A549 (cell line): ENCODE data around the gene CDKN2A. TPM values are rescaled to one million over a fixed set of nuclear protein-coding genes. Genes with fewer than 3 reads are reported as not detected.

Experiments
- ATAC-seq, 2 experiments: fragments of 200-7000 bp in 1 of 2; fragments of >200 bp in 1 of 2; cut with Nextera tagmentation in 1 of 2; cut with Tn5 transposase in 1 of 2; 3 replicates each; pipeline versions ENCODE4 v1.8.0 to v1.9.1; 2018 to 2020; ENCODE audit warnings: mild to moderate bottlenecking in 1 of 2, moderate library complexity in 1 of 2
- CTCF ChIA-PET: fragments of 300-600 bp; sonication (Branson Sonifier 250); formaldehyde crosslinking; extraction: SDS; loops from one replicate; lab custom pipeline; 2021; ENCODE audit warnings: antibody characterized with exemption, inconsistent platforms; lab: Yijun Ruan, JAX
- POLR2A ChIA-PET: fragments of 350-600 bp; formaldehyde crosslinking; extraction: SDS; loops from one replicate; lab custom pipeline; 2021; ENCODE audit warnings: antibody characterized with exemption, inconsistent platforms; lab: Yijun Ruan, JAX
- DNase-seq, 2 experiments: peaks; one replicate each; pipeline versions ENCODE4 v3.0.0 to v3.0.0-alpha.2; 2011 to 2016; ENCODE audit warnings: low read depth in 1 of 2, low spot score in 1 of 2
- FAIRE-seq: peaks from 2 replicates; lab custom pipeline; 2011; peaks lifted over from hg19 to GRCh38; lab: Jason Lieb, UNC
- H3K27ac ChIP-seq, 2 experiments: fragments of >200 bp; sonication (Bioruptor Twin); formaldehyde crosslinking; 3 replicates each; pipeline ENCODE4 v1.5.1; 2016 to 2017
- H3K4me1 ChIP-seq: fragments of >200 bp; sonication (Bioruptor Twin); formaldehyde crosslinking; 3 replicates; pipeline ENCODE4 v1.6.1; 2016
- H3K4me2 ChIP-seq: fragments of >200 bp; sonication (Bioruptor Twin); formaldehyde crosslinking; 3 replicates; pipeline ENCODE4 v1.6.1; 2016
- H3K4me3 ChIP-seq: fragments of >200 bp; sonication (Bioruptor Twin); formaldehyde crosslinking; 3 replicates; pipeline ENCODE4 v1.5.1; 2016
- H3K9me3 ChIP-seq: fragments of >200 bp; sonication (Bioruptor Twin); formaldehyde crosslinking; 3 replicates; pipeline ENCODE4 v1.6.1; 2016
- CBX2 ChIP-seq: fragments of 200-600 bp; sonication (generic); IDR thresholded peaks from 2 replicates; pipeline ENCODE4 v1.6.1; 2016; ENCODE audit warnings: low read depth, mild to moderate bottlenecking, borderline replicate concordance
- CHD2 ChIP-seq: fragments of 150-350 bp; IDR thresholded peaks from 2 replicates; pipeline ENCODE4 v1.6.1; 2014; ENCODE audit warnings: low read length; ENCODE audit not compliant: partially characterized antibody
- ESRRA ChIP-seq: fragments of 150-350 bp; IDR thresholded peaks from 2 replicates; pipeline ENCODE4 v1.6.1; 2014; ENCODE audit warnings: mild to moderate bottlenecking, low read length, borderline replicate concordance
- HES2 ChIP-seq: fragments of >200 bp; sonication (Bioruptor Twin); formaldehyde crosslinking; IDR thresholded peaks from 2 replicates; pipeline ENCODE4 v1.6.1; 2016
- JUN ChIP-seq, 2 experiments: fragments of >200 bp; sonication (Bioruptor Twin); formaldehyde crosslinking; IDR thresholded peaks; 2 replicates in 1 of 2; 3 replicates in 1 of 2; pipeline ENCODE4 v1.6.1; 2016 to 2017
- RCOR1 ChIP-seq: fragments of 150-350 bp; IDR thresholded peaks from 2 replicates; pipeline ENCODE4 v1.6.1; 2014; ENCODE audit warnings: antibody characterized with exemption, low read length, low read depth
- RNF2 ChIP-seq: fragments of 200-600 bp; sonication (generic); IDR thresholded peaks from 2 replicates; pipeline ENCODE4 v1.6.1; 2016; ENCODE audit warnings: low read depth, mild to moderate bottlenecking, antibody characterized with exemption, moderate library complexity, borderline replicate concordance
- WGBS: methylation state at CpG from one replicate; pipeline ENCODE4 v1.1.6; 2017; ENCODE audit errors: missing lambda C conversion rate; 5-methylcytosine and 5-hydroxymethylcytosine counted together
- polyA plus RNA-seq, 4 experiments: library from polyadenylated mRNA; depleted of rRNA in 3 of 4; stranded (reverse); fragments of >200 nt; fragmentation: RNase III in 1 of 4; extraction: RNeasy Plus Mini Kit Qiagen cat#74134 plus additional on column Dnase treatment in 1 of 4; gene quantifications; 2 replicates in 3 of 4; 3 replicates in 1 of 4; pipeline ENCODE4 v1.2.3, GENCODE V29; 2011 to 2017

The CDKN2A gene
- polyA plus RNA-seq, 2 of the 4 experiments (the other 2 are of a cell fraction): not detected

- FAIRE-seq (no peak), ATAC-seq (no peak), DNase-seq (no peak)
- Histone ChIP-seq H3K4me2 (no peak overlapping the region), H3K9me3 (no peaks in the 10 kb centered on the region), H3K4me1 (no peaks in the 10 kb centered on the region), H3K27ac (no peak overlapping the region), H3K4me3 (no peak overlapping the region)
- WGBS: no CpG with 5 or more reads among the region's 4 CpGs
- CTCF ChIA-PET: no interaction called here
- TF ChIP-seq RNF2 (no peak), ESRRA (no peak), HES2 (no peak), CHD2 (no peak), CBX2 (no peak), RCOR1 (no peak), JUN (IDR thresholded peaks at IDR 0.05) (no peak)
- POLR2A ChIA-PET: no interaction called here
Observed at GRCh38 chr9:21919377-21920362, 74.5 kb downstream of the CDKN2A start.

Other genes starting within 250 kb of the CDKN2A start
- gene MTAP, start 191.8 kb downstream of the CDKN2A start, polyA plus RNA-seq (2011; rRNA removed): 2.4 and 4.1 TPM in 2 replicates
- gene MTAP, start 191.8 kb downstream of the CDKN2A start, polyA plus RNA-seq (2017; fragmentation: RNase III; extraction: RNeasy Plus Mini Kit Qiagen cat#74134 plus additional on column Dnase treatment): 35.4 to 47.5 TPM (median 35.6 TPM) in 3 replicates
- not detected in 2 replicates for gene CDKN2B-AS1, start 399 bp upstream of the CDKN2A start, polyA plus RNA-seq (2011; rRNA removed)
- not detected in 3 replicates for gene CDKN2B-AS1, start 399 bp upstream of the CDKN2A start, polyA plus RNA-seq (2017; fragmentation: RNase III; extraction: RNeasy Plus Mini Kit Qiagen cat#74134 plus additional on column Dnase treatment)
- gene CDKN2B, start 14.9 kb upstream of the CDKN2A start, polyA plus RNA-seq (2011; rRNA removed): not detected in 2 replicates
- gene CDKN2B, start 14.9 kb upstream of the CDKN2A start, polyA plus RNA-seq (2017; fragmentation: RNase III; extraction: RNeasy Plus Mini Kit Qiagen cat#74134 plus additional on column Dnase treatment): not detected in 3 replicates